DND-41 (cell line): ENCODE data around the gene HS2ST1.

Experiments used
- ATAC-seq: fragments of 200-7000 bp; cut with Tn5 transposase; 3 replicates; pipeline ENCODE4 v1.9.1; 2021; ENCODE audit warnings: low read depth; ENCODE audit not compliant: insufficient read depth
- DNase-seq: peaks from one replicate; pipeline ENCODE4 v3.0.0-alpha.2; 2020
- H2AFZ ChIP-seq: 2 replicates; pipeline ENCODE4 v1.6.0; 2012; ENCODE audit warnings: low read depth, low read length
- H3K27ac ChIP-seq: 2 replicates; pipeline ENCODE4 v1.5.1; 2012; ENCODE audit warnings: low read length, inconsistent platforms
- H3K27me3 ChIP-seq: fragments of 200-600 bp; sonication (generic); 2 replicates; pipeline ENCODE4 v1.6.0; 2012; ENCODE audit warnings: low read length, mild to moderate bottlenecking, inconsistent platforms; ENCODE audit not compliant: insufficient read depth, poor library complexity
- H3K36me3 ChIP-seq: 2 replicates; pipeline ENCODE4 v1.5.1; 2012; ENCODE audit warnings: low read length, inconsistent platforms; ENCODE audit not compliant: insufficient read depth
- H3K4me1 ChIP-seq: 2 replicates; pipeline ENCODE4 v1.5.1; 2012; ENCODE audit warnings: mild to moderate bottlenecking, low read length; ENCODE audit not compliant: insufficient read depth
- H3K4me2 ChIP-seq: 2 replicates; pipeline ENCODE4 v1.6.0; 2012; ENCODE audit warnings: mild to moderate bottlenecking, moderate library complexity, low read length, inconsistent platforms; ENCODE audit not compliant: insufficient read depth
- H3K4me3 ChIP-seq, 2 experiments: fragments of 200-600 bp in 1 of 2; shearing (Covaris generic) in 1 of 2; 2 replicates each; pipeline ENCODE4 v1.5.1; 2012 to 2016; ENCODE audit warnings: inconsistent platforms in 2 of 2, low read length in 2 of 2, mild to moderate bottlenecking in 2 of 2, low read depth in 1 of 2, moderate library complexity in 1 of 2
- H3K79me2 ChIP-seq: 2 replicates; pipeline ENCODE4 v1.6.0; 2012; ENCODE audit warnings: low read length, inconsistent platforms; ENCODE audit not compliant: insufficient read depth
- H3K9ac ChIP-seq: 2 replicates; pipeline ENCODE4 v1.6.0; 2012; ENCODE audit warnings: low read depth, mild to moderate bottlenecking, inconsistent platforms, low read length, moderate library complexity
- H3K9me3 ChIP-seq: 2 replicates; pipeline ENCODE4 v1.5.1; 2012; ENCODE audit warnings: low read length, moderate library complexity, mild to moderate bottlenecking, inconsistent platforms; ENCODE audit not compliant: insufficient read depth, severe bottlenecking
- H4K20me1 ChIP-seq: 2 replicates; pipeline ENCODE4 v1.6.0; 2012; ENCODE audit warnings: low read length; ENCODE audit not compliant: insufficient read depth
- CTCF ChIP-seq: IDR thresholded peaks from 2 replicates; pipeline ENCODE4 v1.5.1; 2012; ENCODE audit warnings: borderline replicate concordance, low read length, moderate library complexity, mild to moderate bottlenecking; ENCODE audit not compliant: poor library complexity, severe bottlenecking; ENCODE audit errors: extremely low read depth
- EZH2 ChIP-seq: IDR thresholded peaks from 3 replicates; pipeline ENCODE4 v1.6.1; 2012; ENCODE audit warnings: borderline replicate concordance, low read depth, mild to moderate bottlenecking, moderate library complexity, low read length, inconsistent platforms; ENCODE audit not compliant: severe bottlenecking

Gene HS2ST1

GRCh38 chr1:87155648-87156047 is 241.2 kb downstream of the HS2ST1 start:
- H3K36me3 ChIP-seq, result no peaks in the 10 kb centered on the region
- H3K27me3 ChIP-seq, result no peaks in the 10 kb centered on the region
- DNase-seq (no peak), ATAC-seq (no peak)
- H3K4me3 ChIP-seq, result no peak overlapping the region
- no peak overlapping the region for H3K27ac ChIP-seq
- H3K9me3 ChIP-seq, result peaks cover under 1% of the 10 kb centered on the region
- H3K4me2 ChIP-seq, result no peak overlapping the region
- no peaks in the 10 kb centered on the region for H3K79me2 ChIP-seq
- no peaks in the 10 kb centered on the region for H4K20me1 ChIP-seq
- no peaks in the 10 kb centered on the region for H3K4me1 ChIP-seq
- H2AFZ ChIP-seq, result no peak overlapping the region
- no peak overlapping the region for H3K9ac ChIP-seq
- TF ChIP-seq EZH2 (no peak), CTCF (no peak)

GRCh38 chr1:87156124-87156523 is 241.7 kb downstream of the HS2ST1 start:
- H3K4me2 ChIP-seq, result no peak overlapping the region
- no peak overlapping the region for H3K27ac ChIP-seq
- H2AFZ ChIP-seq, result no peak overlapping the region
- H3K27me3 ChIP-seq, result no peaks in the 10 kb centered on the region
- no peak for ATAC-seq
- TF ChIP-seq EZH2, result no peak
- no peak for TF ChIP-seq CTCF
- H3K36me3 ChIP-seq, result no peaks in the 10 kb centered on the region
- H3K9me3 ChIP-seq, result peaks cover 3% of the 10 kb centered on the region
- no peaks in the 10 kb centered on the region for H4K20me1 ChIP-seq
- H3K4me3 ChIP-seq, result no peak overlapping the region
- H3K9ac ChIP-seq, result no peak overlapping the region
- no peak for DNase-seq
- H3K79me2 ChIP-seq, result no peaks in the 10 kb centered on the region
- no peaks in the 10 kb centered on the region for H3K4me1 ChIP-seq

GRCh38 chr1:87159378-87159915 is 245.0 kb downstream of the HS2ST1 start:
- no peak for ATAC-seq
- H3K4me2 ChIP-seq, result no peak overlapping the region
- TF ChIP-seq CTCF, result no peak
- TF ChIP-seq EZH2, result no peak
- H3K4me3 ChIP-seq, result no peak overlapping the region
- H3K36me3 ChIP-seq, result no peaks in the 10 kb centered on the region
- peaks cover 3% of the 10 kb centered on the region for H3K9me3 ChIP-seq
- no peak overlapping the region for H3K27ac ChIP-seq
- H3K27me3 ChIP-seq, result no peaks in the 10 kb centered on the region
- no peaks in the 10 kb centered on the region for H4K20me1 ChIP-seq
- no peak overlapping the region for H3K9ac ChIP-seq
- H3K79me2 ChIP-seq, result no peaks in the 10 kb centered on the region
- H3K4me1 ChIP-seq, result no peaks in the 10 kb centered on the region
- no peak for DNase-seq
- H2AFZ ChIP-seq, result no peak overlapping the region
